ENCODE results near the gene RAB10.

The RAB10 gene

GRCh38 chr2:26033818-26034636, at the start of gene RAB10:
Gene RAB10 (plus strand): TSS chr2:26034084. CDS start chr2:26034609, 525 bp downstream.
- H3K27me3 ChIP-seq (replicated peaks; ENCODE audit: control insufficient read depth, insufficient read depth, low read length) = no peaks in the 10 kb centered on the region
- peak within 1 kb of the TSS; percentile 96 for H3K4me3 ChIP-seq (replicated peaks; ENCODE audit: low read depth, low read length)
- peak; percentile 100 for DNase-seq (ENCODE audit: extremely low read depth, insufficient read length)
- H3K36me3 ChIP-seq (ENCODE audit: control insufficient read depth, insufficient read depth, low read length) = peaks cover 1% of the 10 kb centered on the region
- TF ChIP-seq, protein P1, sequence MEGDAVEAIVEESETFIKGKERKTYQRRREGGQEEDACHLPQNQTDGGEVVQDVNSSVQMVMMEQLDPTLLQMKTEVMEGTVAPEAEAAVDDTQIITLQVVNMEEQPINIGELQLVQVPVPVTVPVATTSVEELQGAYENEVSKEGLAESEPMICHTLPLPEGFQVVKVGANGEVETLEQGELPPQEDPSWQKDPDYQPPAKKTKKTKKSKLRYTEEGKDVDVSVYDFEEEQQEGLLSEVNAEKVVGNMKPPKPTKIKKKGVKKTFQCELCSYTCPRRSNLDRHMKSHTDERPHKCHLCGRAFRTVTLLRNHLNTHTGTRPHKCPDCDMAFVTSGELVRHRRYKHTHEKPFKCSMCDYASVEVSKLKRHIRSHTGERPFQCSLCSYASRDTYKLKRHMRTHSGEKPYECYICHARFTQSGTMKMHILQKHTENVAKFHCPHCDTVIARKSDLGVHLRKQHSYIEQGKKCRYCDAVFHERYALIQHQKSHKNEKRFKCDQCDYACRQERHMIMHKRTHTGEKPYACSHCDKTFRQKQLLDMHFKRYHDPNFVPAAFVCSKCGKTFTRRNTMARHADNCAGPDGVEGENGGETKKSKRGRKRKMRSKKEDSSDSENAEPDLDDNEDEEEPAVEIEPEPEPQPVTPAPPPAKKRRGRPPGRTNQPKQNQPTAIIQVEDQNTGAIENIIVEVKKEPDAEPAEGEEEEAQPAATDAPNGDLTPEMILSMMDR (IDR thresholded peaks at IDR 0.05; ENCODE audit: insufficient read depth, low read length, poor library complexity, severe bottlenecking) = no peak

DNA sequence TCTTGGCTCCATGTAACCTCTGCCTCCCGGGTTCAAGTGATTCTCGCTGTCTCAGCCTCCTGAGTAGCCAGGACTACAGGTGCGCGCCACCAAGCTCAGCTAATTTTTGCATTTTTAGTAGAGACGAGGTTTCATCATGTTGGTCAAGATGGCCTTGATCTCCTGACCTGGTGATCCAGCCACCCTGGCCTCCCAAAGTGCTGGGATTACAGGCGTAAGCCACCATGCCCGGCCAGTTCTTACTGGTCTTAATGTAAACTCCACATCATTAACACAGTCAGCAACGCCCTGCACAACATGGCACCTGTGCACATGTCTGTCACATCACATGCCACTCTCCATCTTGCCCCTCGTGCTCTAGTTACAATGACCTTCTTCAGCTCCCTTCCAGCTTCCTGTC, 45.8 kb upstream of the RAB10 start:
- Histone ChIP-seq H3K36me3 (ENCODE audit: control insufficient read depth, insufficient read depth, low read length) (no peaks in the 10 kb centered on the region), H3K27me3 (replicated peaks; ENCODE audit: control insufficient read depth, insufficient read depth, low read length) (no peaks in the 10 kb centered on the region), H3K4me3 (replicated peaks; ENCODE audit: low read depth, low read length) (no peak overlapping the region)
- DNase-seq (ENCODE audit: extremely low read depth, insufficient read length) = no peak
- TF ChIP-seq, protein P1 (IDR thresholded peaks at IDR 0.05; ENCODE audit: insufficient read depth, low read length, poor library complexity, severe bottlenecking) = no peak

- no peaks in the 10 kb centered on the region for H3K36me3 ChIP-seq (ENCODE audit: control insufficient read depth, insufficient read depth, low read length)
- TF ChIP-seq, protein P1 (IDR thresholded peaks at IDR 0.05; ENCODE audit: insufficient read depth, low read length, poor library complexity, severe bottlenecking) = no peak
These were observed 44.7 kb upstream of the RAB10 start for GRCh38 chr2:25989154-25989553.

DNA sequence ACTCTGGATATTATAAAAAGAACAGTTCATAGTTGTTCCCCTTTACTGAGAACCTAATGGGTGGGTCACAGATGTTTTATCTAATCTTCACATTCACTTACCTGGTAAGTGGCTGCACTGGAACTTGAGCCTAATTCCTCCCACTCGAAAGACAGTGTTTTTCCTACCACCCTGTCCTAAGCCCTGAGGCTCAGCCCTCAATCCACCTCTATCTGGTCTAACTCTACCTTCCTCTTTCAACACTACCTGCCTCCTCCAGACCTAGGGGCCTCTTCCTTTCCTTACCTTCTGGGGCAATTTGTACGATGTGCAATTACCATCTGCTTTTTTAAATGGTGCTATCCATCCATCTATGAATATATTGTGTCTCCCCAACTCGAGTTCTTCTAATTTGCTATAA, 41.9 kb upstream of the RAB10 start:
- no peak overlapping the region for H3K4me3 ChIP-seq (replicated peaks; ENCODE audit: low read depth, low read length)
- H3K27me3 ChIP-seq (replicated peaks; ENCODE audit: control insufficient read depth, insufficient read depth, low read length) = no peaks in the 10 kb centered on the region
- no peak for DNase-seq (ENCODE audit: extremely low read depth, insufficient read length)
- H3K36me3 ChIP-seq (ENCODE audit: control insufficient read depth, insufficient read depth, low read length) = no peaks in the 10 kb centered on the region
- TF ChIP-seq, protein P1 (IDR thresholded peaks at IDR 0.05; ENCODE audit: insufficient read depth, low read length, poor library complexity, severe bottlenecking) = no peak

More at GRCh38 chr2:25989154-25989553, 44.7 kb upstream of the RAB10 start:
- no peaks in the 10 kb centered on the region for H3K27me3 ChIP-seq (replicated peaks; ENCODE audit: control insufficient read depth, insufficient read depth, low read length)
- no peak overlapping the region for H3K4me3 ChIP-seq (replicated peaks; ENCODE audit: low read depth, low read length)
- no peak for DNase-seq (ENCODE audit: extremely low read depth, insufficient read length)

- no peaks in the 10 kb centered on the region for H3K27me3 ChIP-seq (replicated peaks; ENCODE audit: control insufficient read depth, insufficient read depth, low read length)
- TF ChIP-seq, protein P1 (IDR thresholded peaks at IDR 0.05; ENCODE audit: insufficient read depth, low read length, poor library complexity, severe bottlenecking) = no peak
- no peaks in the 10 kb centered on the region for H3K36me3 ChIP-seq (ENCODE audit: control insufficient read depth, insufficient read depth, low read length)
- H3K4me3 ChIP-seq (replicated peaks; ENCODE audit: low read depth, low read length) = no peak overlapping the region
- DNase-seq (ENCODE audit: extremely low read depth, insufficient read length) = no peak
These were observed 41.3 kb upstream of the RAB10 start for GRCh38 chr2:25992556-25992955.
